Measurements from ENCODE around the gene LRRC75B.

GRCh38 chr22:24595863-24596262 lies 3.0 kb upstream of the LRRC75B start:
- TF ChIP-seq ZBTB10 (tag by site-specific recombination; IDR thresholded peaks at IDR 0.05) (no peak), PBX3 (CRISPR knock-in tag; IDR thresholded peaks at IDR 0.05) (no peak), CTCF (tag by site-specific recombination; IDR thresholded peaks at IDR 0.05) (no peak), YY1 (tag by site-specific recombination; IDR thresholded peaks at IDR 0.05) (no peak), HOXA7 (CRISPR knock-in tag; IDR thresholded peaks at IDR 0.05; ENCODE audit: borderline replicate concordance) (no peak)

All from HEK293 (cell line).